Lung microvascular endothelial cell (primary cell): ENCODE measurements around the gene REG3A. TPM values are rescaled to one million over a fixed set of nuclear protein-coding genes. Genes with fewer than 3 reads are reported as not detected.

Experiments
- DNase-seq, 2 donors: peaks; one replicate each; pipeline versions ENCODE4 v3.0.0 to v3.0.0-alpha.2; 2010; ENCODE audit warnings: low read depth in 2 of 2
- total RNA-seq: library from RNA; depleted of rRNA; stranded (reverse); fragments of >200 nt; gene quantifications from 2 replicates; pipeline ENCODE4 v1.2.1, GENCODE V29; 2014

The REG3A gene
- total RNA-seq, result not detected in 2 replicates

DNA sequence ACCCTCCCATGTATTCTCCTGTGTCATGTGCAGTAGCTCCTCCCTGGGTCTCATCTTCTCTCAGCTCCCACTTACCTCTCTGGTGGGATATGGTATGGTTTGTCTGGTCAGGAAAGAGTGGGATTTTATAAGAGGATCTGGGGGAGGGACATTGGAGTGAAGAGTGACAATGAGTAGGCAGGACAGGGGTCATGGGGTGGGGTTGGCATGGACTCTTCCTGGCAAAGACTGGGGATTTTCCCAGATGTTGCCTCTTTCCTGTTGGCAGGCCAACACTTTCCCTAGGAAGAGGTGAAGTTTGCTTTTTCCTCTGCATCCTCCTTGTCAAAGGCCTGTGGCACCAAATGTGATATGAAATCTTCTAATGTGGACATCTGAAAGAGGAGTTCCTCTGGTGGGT, at the start of gene REG3A:
TSS of gene REG3A (minus strand) at position 101 of the 400 bp plus-strand sequence. CDS start 348 bp downstream, outside the sequence.
- no peak for DNase-seq

DNA sequence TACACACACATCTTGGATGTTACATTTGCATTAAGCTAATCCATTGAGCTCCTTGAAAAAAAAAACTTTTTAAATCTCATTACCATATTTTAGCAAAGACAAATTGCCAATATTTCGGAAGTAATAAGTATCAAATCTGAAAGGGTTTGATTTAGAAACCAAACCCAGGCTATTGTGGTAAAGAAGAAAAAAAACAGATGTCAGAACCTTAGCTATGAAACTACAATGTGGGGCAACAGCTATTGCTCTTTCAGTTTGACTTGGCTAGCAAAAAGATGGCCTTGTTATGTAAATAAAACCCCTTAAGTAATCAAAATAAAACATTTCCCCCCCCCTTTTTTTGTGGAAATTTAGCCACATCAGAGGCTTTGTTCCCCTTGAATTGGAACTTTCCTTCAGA, 41.2 kb upstream of the REG3A start:
- no peak for DNase-seq

DNA sequence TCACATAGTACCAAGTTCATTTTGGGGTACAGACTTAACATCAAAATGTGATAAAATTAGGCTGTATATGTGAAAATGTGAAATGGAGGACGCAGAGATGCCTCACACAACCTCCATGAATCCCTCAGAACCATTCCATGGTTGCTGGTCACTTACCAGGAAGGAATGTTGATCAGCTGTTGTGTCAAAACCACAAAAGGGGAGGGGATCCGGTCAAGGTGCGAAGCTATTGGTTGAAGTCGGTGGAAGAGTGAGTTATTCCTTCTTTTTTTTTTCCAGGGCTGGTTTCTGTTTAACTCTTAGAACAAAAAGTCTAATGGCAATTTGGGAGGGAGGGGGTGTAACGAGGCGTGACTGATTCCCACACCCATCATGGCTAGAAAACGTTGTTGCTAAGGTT, 32.3 kb upstream of the REG3A start:
- DNase-seq, result no peak

DNA sequence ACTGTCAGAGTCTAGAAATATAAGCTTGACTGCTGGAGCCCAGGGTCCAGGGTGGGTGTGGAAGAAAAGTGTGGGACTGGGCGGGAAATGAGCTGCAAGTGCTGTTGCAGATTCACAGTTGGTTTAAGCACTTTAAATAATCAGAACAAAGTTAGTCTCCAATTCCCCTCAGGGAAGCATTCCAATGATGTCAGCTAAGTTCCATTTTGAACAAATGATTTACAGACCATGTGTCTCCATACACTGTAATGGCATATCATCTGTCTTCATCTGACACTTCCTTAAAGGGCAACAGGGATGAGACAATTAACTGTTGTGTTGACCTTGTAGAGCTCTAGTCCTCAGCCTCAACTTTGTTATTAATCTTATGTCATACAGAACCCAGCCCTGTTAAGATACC, 31.5 kb upstream of the REG3A start:
- no peak for DNase-seq

DNA sequence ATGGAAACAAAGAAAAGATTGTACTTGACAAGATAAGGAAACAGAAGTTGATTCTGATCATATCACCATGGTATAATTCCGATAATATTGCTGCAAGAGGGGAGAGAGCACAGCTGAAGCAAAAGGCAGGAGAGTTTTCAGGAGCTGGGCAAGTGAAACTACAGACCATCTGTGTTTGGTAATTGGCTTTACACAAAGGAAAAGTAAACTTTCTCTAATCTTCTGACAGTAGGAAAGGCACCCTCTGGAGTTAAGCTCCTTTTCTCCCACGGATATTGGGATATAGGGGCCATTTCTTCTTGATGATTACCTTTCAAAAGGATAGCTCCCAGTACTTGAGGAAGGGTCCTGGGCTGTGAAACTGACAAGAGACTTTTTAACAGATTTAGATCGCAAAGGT, 29.9 kb upstream of the REG3A start:
- no peak for DNase-seq

DNA sequence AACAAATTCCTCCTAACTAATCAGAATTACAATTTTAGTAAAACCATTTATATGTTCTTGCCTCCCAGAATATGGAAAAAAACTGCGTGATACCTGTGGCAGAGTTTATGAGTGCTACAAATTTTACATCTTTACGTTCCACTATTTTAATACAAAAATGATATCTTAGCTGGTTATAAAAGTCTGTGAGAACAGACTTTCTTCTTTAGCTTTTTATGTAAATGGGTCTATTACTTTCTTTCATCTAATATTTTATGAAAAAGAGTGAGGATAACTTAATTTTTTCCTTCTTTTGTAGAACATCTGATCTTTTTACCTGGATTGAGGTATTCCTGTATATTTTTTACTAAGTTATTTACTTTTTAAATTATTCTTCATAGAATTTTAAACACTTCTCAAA, 22.1 kb upstream of the REG3A start:
- no peak for DNase-seq

DNA sequence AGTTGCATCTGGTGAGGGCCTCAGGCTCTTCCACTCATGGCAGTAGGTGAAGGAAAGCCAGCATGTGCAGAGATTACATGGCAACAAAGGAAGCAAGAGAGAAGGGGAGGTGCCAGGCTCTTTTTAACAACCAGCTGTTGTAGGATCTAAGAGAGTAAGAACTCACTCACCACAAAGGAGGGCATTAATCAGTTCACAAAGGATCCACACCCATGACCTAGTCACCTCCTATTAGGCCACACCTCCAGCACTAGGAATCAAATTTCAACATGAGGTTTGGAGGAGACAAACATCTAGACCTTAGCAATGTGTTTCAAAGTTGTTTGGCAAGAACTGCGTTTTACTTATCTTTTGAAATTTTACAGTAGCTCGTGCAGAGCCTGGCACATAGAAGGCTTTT, 20.5 kb upstream of the REG3A start:
- no peak for DNase-seq

DNA sequence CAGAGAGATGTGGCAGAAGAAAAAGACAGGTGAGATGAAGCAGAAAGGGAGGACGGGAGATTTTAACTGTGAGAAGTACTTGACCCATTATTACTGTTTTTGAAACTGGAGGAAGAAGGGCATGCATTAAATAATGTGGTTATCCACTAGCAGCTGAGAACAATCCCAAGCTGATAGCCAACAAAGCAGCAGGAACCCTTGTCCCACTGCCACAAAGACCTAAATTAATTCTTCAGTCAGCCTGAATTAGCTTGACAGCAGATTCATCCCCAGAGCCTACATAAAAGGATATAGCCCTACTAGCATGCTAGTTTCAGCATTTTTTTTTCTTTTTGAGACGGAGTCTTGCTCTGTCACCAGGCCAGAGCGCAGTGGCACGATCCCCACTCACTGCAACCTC, 19.5 kb upstream of the REG3A start:
- no peak for DNase-seq

DNA sequence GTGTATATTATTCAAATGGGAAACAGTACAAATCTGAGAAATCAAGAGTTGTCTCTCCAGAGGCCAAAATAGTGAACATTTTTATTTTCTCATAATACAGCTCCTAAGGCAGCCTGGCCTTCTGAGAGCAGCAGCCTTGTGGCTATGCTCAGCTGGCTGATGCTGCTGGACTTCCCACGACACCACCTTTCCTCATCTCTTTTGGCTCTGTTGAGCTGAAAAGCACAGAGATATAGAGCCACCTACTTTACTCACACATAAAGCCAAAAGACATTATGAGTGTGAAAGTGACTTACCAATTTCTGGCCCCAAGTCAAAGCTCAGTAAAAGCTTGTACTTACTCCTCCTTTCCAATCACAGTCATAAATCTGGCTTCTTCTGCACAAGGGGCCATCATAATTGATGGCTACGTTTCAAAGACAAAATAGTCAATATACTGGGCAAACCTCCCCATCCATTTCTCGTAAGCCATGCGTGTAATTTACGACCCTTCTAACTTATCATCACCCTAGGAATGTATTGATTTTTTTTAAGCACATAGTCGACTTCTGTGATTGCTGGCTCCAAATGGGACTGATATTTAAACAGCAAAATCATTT, 18.6 kb upstream of the REG3A start:
- DNase-seq, result no peak

DNA sequence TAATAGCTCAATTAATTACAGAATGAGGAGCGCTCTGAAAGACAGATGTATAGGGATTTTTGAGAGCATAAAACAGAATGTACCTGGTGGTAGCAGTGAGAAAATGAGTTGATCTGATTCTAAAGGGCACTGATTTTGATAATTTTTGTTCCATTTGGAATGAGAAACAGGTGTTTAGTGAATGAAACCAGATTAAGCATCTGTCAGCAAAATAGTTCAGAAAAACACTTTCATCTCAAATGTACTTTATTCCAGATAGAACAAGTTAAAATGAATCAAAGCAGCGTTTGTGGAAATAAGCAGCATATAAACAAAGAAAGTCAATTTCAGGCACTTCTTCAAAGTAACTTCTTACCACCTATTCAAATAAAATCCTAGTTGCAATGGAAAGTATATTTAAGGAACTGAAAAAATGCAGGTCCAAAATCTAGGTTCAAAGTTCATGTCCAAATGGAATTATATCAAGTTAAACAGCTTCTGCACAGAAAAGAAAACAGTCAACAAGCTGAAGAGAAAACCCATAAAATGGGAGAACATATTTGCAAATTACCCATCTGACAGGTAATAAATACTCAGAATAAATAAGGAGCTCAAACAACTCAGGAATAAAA, 11.9 kb upstream of the REG3A start:
- no peak for DNase-seq

DNA sequence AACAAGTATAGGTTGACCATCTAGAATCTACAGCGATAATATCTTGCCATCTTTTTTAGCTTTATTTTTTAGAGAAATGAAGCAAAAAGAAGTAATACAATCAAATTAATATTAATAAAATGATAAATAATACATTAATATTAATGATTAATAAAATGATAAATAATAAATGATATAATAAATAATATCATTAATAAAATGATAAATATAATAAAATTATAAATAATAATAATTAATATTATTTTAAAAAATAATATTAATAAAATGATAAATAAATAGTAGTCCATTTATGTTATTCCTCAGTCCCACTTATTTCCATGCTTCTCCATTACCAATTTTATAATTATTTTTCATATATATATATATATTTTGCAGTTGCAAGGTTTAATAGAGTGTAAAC, 3.2 kb upstream of the REG3A start:
- no peak for DNase-seq

DNA sequence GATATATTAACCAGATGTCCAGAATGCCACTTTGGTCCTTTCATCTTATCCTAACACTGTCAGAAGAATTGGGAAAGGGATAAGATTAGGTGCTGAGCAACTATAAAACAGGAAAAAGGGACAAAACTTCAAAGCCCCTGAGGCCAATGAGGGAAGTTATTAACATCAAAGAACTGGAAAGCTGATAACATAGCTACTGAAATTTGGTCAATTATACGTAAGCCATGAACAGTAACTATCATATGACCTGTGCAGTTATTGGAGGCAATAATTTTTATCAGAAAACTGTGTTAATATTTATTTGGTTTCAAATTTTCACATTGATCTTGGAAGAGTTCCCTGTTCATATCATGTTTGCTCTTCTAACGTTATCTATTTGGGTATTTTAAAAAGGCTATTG, 2.6 kb upstream of the REG3A start:
- no peak for DNase-seq

DNA sequence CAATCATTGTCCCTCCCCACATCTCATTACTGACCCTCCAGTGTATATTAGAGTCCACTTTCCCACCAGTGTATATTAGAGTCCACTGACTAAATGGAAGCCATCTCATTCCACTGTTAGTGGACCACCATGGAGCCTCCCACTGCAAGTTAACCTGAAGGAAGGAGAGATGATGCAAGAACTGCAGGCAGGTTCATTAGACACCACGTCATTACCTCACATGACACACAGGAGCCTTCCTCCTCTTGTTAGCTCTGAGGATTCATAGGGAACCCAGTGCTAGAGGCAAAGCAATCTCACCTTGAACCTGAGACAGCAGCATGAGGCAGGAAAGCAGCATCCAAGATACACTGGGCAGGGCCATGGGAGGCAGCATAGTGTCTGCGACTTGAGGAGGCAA, 523 bp downstream of the REG3A start:
- DNase-seq, result no peak

DNA sequence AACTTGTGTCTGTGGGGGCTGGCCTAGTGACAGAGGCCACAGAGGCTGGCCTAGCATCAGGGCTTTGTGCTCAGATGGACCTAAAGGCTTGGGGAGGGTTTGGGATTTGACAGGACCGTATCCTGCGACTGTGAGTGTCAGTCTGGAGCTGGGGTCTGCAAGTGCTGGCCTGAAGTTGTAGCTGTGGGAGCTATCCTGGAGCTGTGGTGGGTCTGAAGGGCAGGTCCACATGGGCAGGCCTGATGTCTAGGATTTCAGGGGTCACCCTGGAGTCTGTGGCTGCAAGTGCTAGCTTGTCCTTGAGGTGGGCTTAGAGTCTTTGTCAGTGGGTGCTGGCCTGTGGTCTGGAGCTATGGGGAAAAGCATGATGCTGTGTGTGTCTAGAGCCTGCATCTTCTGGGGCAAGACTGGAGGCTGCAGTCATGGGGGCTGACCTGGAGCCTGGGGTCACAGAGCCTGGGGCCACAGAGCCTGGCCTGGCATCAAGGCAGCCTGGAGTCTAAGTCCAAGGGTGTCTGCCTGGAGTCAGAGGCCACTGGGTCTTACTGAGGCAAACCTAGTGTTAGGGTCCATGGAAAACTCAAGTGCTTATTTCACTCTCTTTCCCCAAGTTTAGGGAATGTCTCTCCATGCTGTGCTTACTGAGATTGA, 3.6 kb downstream of the REG3A start:
- no peak for DNase-seq

DNA sequence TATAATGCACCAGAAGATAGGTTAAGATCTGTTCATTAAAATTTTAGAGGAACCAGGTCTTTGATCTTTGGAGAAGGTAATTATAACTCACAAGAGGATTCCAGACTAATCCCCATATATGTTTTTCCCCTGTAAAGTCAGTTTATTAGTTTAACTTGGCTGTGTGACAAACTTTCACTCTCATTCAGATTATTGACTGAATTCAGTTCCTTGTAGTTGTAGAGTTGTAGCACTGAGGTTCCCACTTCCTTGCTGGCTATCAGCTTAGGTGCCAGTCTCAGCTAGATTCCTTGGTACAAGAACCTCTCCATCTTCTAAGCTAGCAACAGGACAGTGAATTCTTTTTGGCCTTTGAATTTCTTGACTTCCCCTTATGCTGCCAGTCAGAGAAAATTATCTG, 20.1 kb downstream of the REG3A start:
- DNase-seq, result no peak

DNA sequence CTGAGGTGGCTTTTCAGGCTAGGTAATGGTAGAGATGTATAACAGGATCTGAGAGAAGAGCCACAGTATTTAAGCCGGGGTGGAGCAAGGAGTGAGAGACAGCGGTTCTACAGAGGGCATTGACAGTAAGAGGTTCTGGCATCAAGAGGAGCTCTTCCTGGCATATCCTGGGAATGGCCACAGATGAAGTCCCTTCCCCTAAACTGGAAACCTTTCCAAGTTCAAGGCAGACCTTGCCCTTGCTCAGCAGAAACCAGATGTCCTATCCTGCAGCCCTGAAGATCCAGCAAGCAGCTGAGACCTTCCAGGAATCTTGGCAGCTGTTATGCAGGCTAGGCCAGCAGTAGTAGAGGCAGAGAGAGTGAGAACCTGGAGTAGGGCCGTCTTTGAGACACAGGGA, 21.2 kb downstream of the REG3A start:
- DNase-seq, result no peak

DNA sequence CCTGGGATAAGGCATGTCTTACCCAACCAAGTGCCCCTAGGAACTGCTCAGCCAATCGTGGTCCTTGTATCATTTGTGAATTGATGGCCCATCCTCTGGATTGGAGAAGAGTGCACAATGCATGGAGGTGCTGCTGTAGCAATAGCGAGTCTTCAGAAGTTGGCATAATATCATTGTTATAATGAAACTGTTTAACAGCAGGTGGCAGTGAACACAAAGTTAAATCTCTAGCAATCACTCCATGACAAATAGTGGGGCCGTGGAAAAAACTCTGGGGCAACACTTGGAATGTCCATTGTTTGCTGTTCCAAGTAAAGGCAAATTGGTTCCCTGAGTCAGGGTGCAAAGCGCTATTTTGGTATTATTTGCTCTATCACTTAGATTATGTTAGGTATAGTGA, 27.9 kb downstream of the REG3A start:
- DNase-seq, result no peak

DNA sequence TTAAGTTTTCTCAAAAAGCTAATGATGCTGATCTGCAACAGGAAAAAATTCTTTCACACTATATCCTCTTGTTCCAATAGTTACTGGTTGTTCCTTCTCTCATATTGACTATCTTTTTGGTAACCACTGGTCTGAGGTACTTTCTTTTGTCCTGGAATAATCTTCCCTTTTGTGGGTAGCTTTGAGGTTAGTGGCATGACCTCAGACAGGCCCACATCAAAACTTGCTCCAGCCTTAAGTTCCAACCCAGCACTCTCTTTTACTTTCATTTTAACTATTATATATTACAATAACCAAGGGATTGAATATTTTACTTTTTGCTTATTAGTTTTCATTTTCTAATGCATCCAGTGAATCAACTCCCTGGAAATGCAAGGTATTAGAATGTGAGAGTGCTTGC, 29.7 kb downstream of the REG3A start:
- no peak for DNase-seq

DNA sequence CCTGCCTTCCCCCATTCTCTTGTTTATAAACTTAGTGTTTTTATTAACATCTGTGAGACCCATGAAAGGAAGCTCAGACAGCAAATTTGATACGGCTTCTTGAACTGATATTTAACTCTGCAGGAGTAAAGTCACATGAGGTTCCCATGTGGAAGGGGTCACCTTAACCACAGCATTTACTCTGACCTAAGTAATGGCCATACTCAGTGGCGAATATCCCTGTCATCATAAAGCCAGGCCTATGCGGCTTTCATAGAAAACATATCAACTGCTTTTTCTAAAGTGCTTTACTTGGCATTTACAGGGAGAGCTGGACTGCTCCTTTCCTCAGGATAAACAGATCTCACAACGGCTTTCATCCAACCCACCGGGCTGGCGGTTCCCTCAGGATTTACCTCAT, 30.3 kb downstream of the REG3A start:
- no peak for DNase-seq

DNA sequence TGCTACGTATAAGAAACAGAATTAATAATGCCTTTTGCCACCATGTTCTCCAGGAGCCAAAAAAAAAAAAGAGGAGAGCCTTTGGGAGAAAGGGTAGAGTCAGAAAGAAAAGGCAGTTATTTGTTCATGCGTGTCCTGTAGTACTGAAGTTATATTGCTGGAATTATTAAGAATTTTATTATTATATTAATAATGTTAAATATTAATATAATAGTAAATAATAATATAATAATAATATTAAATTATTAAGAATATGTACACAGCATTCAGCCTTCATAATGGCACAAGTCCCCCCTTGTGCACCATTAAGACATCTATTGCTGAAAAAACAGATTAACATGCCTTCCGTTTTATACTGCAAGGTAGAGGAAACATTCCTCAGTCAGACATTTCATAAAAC, 31.1 kb downstream of the REG3A start:
- no peak for DNase-seq

DNA sequence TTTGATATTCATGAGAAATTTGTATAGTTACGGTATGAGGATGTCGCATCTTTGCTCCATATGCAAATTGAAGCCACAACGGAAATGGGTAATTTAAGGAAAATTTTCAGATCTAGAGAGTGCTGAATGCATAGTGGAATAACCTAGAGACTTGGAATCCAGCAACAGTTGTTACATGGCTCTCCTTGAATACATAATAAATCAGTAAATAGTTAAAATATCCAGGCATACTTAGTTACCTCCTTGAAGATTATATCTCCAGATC, 33.9 kb downstream of the REG3A start:
- no peak for DNase-seq

DNA sequence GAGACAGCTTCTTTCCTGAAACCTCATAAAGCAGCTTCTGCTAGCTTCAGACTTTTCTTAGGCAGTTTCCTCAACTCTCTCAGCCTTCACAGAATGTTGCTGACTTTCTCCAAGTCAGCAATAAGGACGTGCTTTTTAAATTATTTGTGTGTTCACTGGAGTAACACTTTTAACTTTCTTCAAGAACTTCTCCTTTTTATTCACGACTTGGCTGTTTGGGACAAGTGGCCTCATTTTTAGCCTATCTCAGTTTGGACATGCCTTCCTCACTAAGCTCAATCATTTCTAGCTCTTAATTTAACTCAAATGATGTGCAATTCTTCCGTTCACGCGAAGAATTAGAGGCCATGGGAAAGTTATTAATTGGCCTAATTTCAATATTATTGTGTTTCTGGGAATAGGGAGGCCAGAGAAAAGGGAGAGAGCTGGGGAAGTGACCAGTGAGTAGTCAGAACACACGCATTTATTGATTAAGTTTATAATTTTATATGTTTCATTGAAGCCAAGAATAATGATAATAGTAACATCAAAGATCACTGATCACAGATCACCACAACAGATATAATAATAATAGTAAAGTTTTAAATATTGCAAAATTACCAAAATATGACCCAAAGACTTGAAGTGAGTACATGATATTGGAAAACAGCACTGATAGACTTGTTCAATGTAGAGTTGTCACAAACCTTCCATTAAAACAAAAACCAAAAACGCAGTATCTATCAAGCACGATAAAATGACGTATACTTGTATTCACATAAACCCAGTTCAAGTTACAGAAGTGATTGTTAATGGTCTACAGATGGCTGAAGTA, 34.4 kb downstream of the REG3A start:
- no peak for DNase-seq

DNA sequence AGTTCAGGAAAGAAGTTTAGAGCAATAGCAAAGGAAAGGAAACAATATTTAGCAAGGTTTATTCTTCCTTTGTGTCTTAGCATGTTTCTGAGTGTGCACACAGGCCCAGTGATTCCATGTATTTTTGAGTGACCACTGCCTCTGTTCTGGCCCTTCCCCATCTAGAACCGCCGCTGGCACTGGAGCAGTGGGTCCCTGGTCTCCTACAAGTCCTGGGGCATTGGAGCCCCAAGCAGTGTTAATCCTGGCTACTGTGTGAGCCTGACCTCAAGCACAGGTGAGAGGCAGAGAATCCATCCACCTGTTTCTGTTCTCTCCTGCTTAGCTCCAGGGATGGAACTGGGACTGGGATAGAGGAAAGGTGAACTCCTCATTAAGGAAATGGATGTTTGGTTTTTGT, 36.9 kb downstream of the REG3A start:
- DNase-seq, result no peak
